ENCODE data around the gene MOSPD2.

The MOSPD2 gene

DNA sequence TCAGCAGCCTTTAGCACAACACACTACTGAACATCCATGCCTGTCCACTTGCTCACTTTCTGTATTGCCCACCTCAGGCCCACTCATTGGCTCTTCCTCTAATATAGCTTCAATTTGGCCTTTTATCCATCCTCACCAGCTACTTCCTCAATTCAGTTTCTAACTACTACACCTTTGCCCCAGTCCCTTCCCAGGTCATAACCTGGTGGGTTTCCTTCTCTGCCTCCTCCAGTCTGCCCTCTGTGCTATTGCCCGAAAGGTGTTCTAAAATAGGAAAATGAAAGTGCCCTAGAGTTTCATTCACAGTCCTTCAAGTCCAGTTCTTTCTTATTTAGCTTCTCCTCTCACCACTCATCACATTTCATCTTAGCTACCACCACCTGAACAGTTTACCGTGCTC lies 23.1 kb downstream of the MOSPD2 start:
- CTCF ChIA-PET: no interaction called here
- TF ChIP-seq, protein P1, sequence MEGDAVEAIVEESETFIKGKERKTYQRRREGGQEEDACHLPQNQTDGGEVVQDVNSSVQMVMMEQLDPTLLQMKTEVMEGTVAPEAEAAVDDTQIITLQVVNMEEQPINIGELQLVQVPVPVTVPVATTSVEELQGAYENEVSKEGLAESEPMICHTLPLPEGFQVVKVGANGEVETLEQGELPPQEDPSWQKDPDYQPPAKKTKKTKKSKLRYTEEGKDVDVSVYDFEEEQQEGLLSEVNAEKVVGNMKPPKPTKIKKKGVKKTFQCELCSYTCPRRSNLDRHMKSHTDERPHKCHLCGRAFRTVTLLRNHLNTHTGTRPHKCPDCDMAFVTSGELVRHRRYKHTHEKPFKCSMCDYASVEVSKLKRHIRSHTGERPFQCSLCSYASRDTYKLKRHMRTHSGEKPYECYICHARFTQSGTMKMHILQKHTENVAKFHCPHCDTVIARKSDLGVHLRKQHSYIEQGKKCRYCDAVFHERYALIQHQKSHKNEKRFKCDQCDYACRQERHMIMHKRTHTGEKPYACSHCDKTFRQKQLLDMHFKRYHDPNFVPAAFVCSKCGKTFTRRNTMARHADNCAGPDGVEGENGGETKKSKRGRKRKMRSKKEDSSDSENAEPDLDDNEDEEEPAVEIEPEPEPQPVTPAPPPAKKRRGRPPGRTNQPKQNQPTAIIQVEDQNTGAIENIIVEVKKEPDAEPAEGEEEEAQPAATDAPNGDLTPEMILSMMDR (conservative IDR thresholded peaks at IDR 0.05; ENCODE audit: low read depth): no peak
- POLR2A ChIA-PET (ENCODE audit: low non-redundant PET): no interaction called here
- no peak overlapping the region for H3K27ac ChIP-seq
- DNase-seq (ENCODE audit: low spot score): no peak

DNA sequence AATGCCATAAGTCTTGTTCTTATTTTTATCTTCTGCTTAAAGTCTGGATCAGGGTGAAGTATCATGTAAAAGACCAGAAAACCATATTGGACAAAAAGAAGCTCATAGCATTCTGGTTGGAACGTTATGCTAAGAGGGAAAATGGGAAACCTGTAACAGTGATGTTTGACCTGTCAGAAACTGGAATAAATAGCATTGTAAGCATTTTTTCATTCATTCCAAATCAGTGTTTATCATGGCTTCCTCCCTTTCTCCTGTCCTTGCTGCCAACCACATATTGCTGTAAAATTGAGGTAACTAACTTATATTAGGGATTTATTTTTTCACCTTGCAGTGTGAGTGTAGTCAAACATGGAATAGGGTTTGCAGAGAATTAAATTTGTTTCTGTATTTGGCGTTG lies 23.8 kb downstream of the MOSPD2 start:
- TF ChIP-seq, protein P1 (conservative IDR thresholded peaks at IDR 0.05; ENCODE audit: low read depth): no peak
- H3K27ac ChIP-seq: no peak overlapping the region
- POLR2A ChIA-PET (ENCODE audit: low non-redundant PET): no interaction called here
- no peak for DNase-seq (ENCODE audit: low spot score)
- CTCF ChIA-PET: no interaction called here

DNA sequence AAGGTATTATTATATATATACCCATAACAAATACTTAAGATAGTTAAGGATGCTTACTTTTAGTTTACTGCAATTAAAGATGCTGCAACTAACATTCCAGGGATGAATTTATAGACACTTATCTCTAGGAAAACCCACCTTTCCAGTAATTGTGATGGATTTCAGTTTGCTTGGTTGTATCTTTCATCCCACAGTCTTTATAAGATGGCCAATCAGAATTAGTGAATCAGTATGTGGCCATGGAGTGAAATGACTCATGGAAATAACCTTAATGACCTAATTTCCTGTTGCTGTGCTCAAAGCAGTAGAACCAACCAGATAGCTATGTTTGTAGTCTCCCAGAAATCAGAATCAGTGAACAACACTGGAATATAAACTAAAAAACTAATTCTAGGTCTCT lies 26.4 kb downstream of the MOSPD2 start:
- TF ChIP-seq, protein P1 (conservative IDR thresholded peaks at IDR 0.05; ENCODE audit: low read depth): no peak
- peak; percentile 50 for DNase-seq (ENCODE audit: low spot score)
- POLR2A ChIA-PET (ENCODE audit: low non-redundant PET): no interaction called here
- CTCF ChIA-PET: no interaction called here
- no peak overlapping the region for H3K27ac ChIP-seq

DNA sequence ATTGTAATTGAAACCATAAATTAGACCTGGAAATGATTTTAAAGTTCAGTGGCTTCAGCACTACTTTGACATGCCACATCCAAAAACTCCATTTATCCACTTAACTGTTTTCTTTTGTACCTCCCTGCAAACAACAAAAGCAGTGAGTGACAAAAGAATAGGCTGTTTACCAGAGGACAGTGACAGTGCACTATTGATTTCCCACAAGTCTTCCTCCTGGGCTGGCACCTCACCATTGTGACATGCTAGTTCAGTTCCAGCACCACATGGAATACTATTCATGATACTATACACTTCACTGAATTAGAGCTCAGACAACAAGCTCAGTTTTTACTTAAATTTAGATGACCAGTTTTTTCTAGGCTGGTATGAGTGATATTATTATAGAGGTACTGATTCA lies 29.3 kb downstream of the MOSPD2 start:
- no peak overlapping the region for H3K27ac ChIP-seq
- ChIA-PET POLR2A (ENCODE audit: low non-redundant PET) (no interaction called here), CTCF (no interaction called here)
- no peak for DNase-seq (ENCODE audit: low spot score)
- TF ChIP-seq, protein P1 (conservative IDR thresholded peaks at IDR 0.05; ENCODE audit: low read depth): no peak

DNA sequence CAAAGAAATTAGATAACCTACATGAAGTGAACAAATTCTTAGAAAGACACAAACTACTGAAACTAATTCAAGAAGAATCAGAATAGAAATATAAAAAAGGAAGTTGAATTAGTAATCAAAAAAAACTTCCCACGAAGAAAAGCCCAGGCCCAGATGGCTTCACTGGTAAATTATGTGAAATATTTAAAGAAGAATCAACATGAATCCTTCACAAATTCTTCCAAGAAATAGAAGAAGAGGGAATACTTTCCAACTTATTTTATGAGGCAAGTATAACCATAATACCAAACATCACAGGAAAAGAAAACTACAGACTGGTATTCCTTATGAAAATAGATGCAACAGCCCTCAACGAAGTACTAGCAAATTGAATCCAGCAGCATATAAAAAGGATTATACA lies 30.7 kb downstream of the MOSPD2 start:
- no peak overlapping the region for H3K27ac ChIP-seq
- ChIA-PET POLR2A (ENCODE audit: low non-redundant PET) (no interaction called here), CTCF (interaction anchor here (0.6 kb wide), 1 partner anchor 34 kb away, joined by 3 read pairs; no protein-coding TSS in a partner anchor)
- TF ChIP-seq, protein P1 (conservative IDR thresholded peaks at IDR 0.05; ENCODE audit: low read depth): no peak
- DNase-seq (ENCODE audit: low spot score): no peak

DNA sequence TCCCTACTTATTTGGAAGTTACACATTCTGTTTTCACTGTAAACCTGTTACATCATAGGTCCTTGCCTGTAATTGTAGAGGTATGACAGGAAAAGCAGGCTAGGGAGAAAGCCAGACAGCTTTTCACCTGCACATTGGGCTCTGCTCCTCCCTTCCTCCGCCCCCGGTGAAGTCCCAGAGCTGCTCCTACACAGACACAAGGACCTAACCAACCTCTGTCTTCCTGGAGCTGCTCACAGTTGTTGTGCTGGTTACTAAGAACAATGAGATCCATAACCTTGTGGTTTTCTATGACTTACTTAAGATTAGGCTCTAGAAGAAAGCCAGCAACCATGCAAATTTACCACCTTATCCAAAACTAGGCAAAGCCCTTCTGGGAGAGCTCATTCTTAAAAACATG lies 40.0 kb downstream of the MOSPD2 start:
- no peak for DNase-seq (ENCODE audit: low spot score)
- POLR2A ChIA-PET (ENCODE audit: low non-redundant PET): no interaction called here
- CTCF ChIA-PET: interaction anchor here (0.6 kb wide), 1 partner anchor 675 kb away, joined by 3 read pairs; no protein-coding TSS in a partner anchor
- TF ChIP-seq, protein P1 (conservative IDR thresholded peaks at IDR 0.05; ENCODE audit: low read depth): no peak
- no peak overlapping the region for H3K27ac ChIP-seq

DNA sequence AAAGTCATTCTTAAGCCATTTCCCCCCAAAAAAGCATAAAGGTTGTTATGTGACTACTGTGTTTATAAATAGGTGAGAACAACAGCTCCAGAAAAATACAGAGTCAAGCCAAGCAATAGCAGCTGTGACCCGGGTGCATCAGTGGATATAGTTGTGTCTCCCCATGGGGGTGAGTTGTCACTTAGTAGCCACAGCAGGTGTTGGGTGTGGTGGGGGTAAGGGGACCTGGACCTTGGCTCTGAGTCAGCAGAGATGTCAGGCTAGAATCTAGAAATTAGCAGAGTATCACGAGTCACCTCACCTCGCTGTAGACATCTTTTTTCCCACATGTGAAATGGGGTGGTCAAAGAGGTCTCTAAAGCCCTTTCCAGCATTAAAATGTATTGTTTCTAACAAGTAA lies 42.4 kb downstream of the MOSPD2 start:
- TF ChIP-seq, protein P1 (conservative IDR thresholded peaks at IDR 0.05; ENCODE audit: low read depth): no peak
- ChIA-PET CTCF (no interaction called here), POLR2A (ENCODE audit: low non-redundant PET) (no interaction called here)
- H3K27ac ChIP-seq: no peak overlapping the region
- no peak for DNase-seq (ENCODE audit: low spot score)

Measured in RWPE1 (cell line).